T-helper 2 cell (primary cell): ENCODE data around the gene TSC2.
A peak's percentile ranks its signal among the peaks of the same experiment; 100 is the strongest.
"Not testable (repeated sequence)": the region's sequence is repeated elsewhere in the genome, so short reads cannot be mapped to it uniquely, and the experiment has no call there.

ENCODE experiments used
- DNase-seq, 5 experiments: peaks; one replicate each; pipeline versions ENCODE4 v3.0.0 to v3.0.0-alpha.2; 2012 to 2022

The TSC2 gene

DNA sequence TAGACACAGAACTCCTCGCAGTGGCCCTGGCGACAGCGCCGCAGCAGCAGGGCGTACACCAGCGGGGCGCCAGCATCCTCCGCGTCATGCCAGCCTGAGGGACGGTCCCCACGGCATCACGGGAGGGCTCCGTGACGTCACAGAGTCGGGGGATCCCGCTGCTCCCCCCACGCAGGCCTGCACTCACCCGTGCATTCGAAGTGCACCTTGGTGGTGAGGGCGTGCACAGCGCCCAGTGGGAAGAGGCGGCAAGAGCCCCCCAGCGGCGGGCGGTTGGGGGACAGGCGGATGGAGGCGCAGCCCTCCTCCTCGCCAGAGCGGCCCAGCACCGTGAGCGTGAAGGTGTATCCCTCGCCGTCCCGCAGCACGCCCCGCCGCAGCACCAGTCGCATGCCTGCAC is 58.4 kb downstream of the TSC2 start:
- DNase-seq, result not testable (repeated sequence)

DNA sequence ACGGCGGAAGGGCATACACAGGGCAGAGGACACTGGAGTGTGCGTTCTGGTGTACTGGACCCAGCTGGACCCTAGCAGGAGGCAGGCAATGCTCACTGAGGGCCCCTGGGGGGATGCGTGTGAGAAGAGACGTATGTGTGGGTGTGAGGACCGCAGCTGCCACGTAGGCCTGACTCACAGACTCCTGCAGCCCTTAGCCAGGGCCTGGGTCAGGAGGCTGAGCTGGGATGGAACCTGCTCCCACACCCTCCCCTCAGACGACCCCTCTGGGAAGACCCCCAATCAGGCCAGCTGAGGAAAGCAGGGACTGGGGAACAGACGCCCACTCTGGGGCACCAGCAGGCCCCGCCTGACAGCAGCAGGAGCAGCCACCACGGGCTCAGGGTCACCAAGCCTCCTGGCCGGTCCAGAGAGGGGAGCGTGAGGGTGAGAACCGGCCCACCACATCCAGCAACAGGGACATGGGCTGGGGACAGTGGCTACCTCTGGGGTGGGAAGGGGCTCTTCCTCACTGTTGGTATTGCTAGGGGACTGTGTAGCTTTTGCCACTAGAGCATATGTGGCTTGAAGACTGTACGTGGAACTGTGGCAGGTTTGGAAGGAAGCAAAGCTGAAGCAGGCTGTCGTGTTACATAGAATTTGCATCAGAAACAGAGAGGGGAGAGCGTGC is 59.5 kb downstream of the TSC2 start:
- DNase-seq, result not testable (repeated sequence)

DNA sequence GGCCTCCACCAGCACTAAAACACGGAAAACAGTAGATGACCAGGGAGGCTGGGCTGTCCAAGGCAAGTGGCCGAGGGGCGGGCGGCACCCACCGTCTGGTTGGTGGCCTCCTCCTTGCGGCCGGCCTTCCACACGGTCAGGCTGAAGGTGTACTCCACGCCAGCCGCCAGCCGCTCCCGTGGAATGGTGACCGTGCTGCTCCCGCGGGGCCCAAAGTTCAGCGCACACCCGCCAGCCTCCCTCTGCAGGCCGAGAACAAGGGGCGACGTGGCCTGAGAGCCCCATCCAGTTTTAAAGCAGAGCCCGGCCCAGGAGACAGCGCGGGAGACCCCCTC is 60.0 kb downstream of the TSC2 start:
- DNase-seq, result not testable (repeated sequence)

DNA sequence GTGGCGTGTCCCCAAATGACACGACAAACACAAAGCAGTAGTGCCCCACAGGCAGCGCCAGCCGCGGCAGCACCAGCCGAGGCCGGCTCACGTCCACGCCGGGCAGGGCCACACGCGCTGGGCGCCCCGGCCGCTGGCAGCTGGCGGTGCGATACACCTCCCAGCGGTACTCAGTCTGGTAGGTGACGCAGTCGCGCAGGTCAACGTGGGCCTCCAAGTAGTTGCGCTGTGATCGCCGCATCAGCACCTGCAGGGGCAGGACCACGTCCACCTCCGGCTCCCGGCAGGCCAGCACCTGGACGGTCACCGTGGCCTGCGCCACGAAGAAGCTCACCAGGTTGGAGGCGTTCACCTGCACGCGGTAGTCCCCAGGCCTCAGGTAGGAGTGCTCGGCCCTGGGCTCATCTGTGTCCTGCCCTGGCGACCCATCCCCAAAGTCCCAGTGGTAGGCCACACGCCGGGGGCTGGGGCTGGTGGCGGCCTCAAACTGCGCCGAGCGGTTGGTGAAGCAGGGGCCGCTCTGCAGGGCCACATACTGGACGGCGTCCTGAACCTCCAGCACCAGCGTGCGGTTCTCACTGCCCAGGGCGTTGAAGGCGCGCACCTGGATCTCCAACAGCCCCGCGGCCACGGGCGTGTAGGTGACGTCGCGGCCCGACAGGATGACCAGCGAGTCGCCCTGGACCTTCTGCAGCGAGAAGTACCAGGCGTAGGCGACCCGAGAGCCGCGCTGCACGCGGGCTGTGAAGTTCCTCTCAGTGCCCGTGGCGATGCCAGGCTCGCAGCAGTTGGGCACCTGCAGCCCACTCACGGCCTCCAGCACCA is 60.9 kb downstream of the TSC2 start:
- not testable (repeated sequence) for DNase-seq

DNA sequence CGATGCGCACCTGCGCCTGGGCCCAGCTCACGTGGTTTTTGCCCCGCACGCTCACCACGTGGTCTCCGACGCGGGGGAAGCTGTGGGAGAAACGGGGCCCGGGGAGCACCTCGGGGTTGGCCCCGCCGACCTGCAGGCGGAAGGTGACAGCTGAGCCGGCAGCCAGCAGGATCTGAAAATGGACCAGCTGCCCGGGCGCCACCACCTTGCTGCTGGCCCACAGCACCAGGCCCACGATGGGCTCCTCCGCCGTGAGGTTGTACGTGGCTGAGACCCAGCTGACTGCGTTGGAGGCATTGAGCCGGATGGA is 61.4 kb downstream of the TSC2 start:
- not testable (repeated sequence) for DNase-seq

DNA sequence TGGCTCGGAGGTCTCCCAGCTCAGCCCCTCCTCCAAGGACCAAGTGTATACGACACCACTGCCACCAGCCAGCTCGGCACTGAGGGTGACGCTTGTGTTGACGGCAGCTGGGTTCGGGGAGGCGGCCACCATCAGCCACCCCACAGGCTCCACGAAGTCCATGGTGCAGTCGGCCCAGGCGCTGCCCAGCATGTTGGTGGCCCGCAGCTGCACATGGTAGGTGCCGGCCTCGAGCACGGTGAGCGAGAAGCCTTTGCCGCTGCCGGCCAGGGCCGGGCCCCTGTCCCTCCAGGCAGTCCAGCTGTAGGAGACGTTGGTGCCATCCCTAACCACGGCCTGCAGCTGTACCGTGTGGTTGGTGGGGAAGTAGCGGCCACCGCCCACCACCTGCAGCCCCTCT is 62.1 kb downstream of the TSC2 start:
- not testable (repeated sequence) for DNase-seq

DNA sequence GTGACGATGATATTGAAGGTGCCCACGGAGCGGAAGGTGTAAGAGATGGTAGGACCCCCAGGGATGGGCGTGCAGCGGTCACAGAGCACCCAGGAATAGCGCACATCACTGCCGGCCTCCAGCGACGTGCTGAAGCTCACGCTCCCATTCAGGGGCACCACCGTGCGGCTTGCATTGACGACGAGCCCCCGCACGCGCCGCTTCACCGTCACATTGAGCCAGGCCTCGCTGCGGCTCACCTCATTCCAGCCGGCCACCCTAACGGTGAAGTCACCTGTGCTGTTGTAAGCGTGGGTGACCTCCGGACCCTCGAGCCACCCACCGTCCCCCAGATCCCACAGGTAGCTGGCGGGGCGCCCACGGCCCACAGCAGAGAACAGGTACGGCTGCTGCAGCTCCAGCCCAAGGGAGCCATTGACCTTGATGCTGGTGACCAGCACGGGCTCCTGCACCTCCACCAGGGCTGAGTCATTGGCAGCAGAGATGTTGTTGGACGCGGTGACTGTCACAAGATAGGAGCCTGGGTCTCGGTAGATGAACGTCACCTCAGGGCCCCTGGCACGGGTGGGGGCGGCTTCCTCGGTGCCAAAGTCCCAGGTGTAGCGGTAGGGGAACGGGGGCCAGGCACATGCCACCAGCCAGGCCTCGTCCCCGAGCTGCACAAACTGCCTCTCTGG is 62.7 kb downstream of the TSC2 start:
- DNase-seq, result not testable (repeated sequence)

DNA sequence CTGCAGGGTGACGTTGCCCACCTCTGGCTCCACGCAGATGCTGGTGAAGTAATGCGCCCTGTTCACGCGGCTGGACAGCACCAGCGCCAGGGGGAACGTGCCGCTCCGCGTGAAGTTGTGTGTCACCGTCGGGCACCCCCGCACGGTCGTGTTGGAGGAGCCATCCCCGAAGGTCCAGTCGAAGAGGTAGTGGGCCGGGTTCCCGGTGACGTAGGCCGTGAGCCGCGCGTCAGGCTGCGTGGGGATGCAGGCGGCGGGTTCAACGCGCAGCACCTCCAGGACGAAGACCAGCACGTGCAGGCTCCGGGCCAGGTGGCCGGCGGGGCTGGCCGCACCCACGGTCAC is 63.2 kb downstream of the TSC2 start:
- DNase-seq, result not testable (repeated sequence)

DNA sequence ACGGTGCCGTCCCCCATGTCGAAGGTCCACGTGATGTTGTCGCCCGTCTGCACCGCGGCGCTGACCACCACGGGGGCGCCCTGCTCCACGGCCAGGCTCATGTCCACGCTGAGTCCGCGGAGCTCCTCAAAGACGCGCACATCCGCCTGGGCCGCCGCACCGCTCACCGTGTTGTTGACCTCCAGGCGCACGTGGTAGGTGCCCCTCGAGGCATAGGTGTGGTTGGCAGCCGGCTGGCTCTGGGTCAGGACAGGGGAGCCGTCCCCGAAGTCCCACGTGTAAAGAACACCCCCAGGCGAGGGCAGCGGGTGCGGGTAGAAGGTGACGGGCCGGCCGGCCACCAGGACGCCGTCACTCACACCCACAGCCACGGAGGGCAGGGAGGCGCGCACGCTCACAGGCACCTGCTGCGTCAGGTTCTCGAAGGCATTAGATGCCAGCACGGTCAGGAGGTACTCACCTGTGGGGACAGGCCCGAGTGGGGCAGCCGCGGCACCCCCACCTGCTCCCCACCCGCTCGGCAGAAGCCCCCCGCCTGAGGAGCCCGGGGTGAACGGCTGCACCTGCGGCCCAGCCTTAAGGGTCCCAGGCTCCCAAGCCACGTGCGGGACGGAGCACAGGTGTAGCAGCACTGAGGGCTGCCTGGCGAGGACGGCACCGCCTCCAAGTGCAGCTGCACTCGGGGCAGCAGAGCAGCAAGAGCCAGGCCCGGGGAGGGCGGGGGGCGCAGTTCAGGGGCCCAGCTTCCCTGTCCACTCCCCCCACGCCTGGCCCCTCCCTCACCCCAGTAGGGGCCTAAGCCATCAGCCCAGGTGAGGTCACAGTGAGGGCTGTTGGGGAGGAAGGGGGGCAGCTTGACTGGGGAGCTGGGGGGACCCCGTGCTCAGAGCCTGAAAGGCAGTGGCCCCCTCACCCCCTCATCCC is 63.9 kb downstream of the TSC2 start:
- DNase-seq, result not testable (repeated sequence)

DNA sequence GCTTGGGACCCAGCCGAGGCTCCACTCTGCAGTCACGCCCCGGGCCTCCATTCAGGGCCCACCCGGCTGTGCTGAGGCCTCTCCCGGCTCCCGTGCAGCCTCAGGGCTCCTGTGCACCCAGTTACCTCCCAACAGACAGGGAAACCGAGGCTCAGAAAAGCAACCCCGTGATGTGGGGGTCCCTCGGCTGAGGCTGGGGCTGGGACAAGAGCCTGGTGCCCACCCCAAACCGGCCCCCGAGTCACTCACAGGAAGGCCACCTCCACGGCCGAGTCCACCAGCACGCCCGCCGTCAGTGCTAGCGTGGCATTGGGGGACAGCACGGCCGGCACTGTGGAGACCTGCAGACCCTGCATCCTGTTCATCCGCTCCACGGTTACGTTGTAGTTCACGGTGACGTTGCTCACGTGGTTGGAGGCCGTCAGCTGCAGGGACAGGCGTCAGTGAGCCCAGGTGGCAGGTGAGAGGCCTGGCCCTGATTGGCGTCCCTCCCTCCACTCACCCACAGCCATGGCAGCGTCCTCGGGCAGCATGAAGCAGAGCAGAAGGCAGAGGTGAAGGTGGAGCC is 64.8 kb downstream of the TSC2 start:
- DNase-seq, result not testable (repeated sequence)

DNA sequence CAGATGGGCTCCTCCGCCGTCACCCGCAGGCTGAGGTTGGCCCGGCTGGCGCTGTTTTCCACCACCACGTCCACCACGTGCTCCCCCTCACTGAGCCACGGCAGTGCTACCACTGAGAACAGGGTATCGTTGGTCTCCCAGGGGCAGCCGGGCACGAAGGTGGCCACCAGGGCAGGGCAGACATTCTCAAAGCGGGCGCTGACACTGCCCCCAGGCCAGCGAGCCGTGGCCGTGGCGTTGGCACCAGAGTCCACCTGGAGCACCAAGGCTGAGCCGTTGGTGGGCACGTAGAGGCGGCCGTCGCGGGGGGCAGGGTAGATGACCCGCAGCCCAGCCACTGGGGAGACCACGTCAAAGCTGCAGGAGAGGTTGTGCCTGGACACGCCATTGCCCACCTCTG is 66.4 kb downstream of the TSC2 start:
- not testable (repeated sequence) for DNase-seq

DNA sequence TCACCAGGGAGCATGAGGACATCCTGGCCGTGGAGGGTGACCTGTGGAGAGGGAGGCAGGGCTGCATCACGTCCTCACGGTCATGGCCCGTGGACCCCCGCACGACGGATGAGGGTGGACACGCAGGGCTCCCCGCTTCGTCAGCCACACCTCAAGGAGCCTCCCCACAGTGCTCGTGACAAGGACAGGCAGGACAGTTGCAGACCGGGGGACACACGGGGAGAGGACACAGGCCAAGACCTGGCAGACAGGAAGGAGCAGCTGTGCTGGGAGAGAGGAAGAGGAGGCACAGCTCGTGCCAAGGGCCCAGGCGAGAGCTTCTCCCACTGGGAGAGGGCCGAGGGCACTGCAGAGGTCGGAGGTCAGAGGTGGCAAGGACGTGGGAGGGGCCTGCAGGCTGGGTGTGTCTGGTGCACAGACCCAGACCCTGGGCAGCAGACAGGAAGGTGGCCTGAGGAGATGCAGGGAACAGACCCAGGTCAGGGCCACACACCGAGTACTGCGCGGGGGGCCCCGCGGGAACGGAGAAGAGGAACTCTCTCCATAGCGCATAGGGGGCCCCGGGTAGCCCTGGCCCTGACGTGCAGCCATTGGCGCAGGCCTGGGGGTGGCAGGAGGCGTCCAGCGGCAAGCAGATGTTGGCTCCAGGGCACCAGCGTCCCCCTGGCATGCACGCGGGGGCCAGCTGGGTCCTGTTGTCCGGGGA is 67.3 kb downstream of the TSC2 start:
- DNase-seq, result not testable (repeated sequence)

DNA sequence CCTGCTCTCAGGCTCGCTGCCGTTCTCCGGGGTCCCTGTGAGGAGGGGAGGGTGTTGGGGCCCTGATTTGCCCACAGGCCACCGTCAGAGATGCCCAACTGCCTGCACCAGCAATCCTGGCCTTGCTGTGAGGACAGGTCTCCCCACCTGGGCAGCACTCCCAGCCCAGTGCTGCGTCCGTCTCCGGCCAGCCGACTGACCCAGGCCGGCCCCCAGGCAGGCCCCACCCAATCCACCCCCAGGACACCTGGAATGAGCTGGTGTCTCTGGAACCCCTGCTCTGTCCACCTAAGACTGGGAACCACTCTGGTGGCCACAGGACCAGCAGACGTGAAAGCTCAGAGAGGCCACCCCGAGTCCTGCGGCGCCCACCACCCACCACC is 67.8 kb downstream of the TSC2 start:
- DNase-seq, result no peak

DNA sequence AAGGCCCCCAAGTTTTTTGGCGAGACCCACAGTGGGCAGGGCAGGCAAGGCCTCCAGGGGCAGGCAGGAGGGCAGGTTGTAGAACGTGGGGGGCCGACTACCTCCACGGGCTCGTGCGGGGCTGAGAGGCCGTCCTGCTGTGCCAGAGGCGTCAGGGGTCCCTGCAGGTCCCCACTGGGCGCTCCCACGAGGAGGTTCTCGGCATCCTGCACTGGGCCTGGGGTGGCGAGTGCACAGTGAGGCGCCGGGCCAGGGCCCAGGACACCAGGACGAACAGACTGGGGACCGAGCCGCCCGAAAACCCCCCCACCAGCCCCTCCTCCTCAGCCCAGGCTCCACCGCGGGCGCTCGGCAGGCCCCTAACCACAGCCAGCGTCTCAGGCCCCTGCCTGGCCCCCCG is 68.6 kb downstream of the TSC2 start:
- DNase-seq, result not testable (repeated sequence)

DNA sequence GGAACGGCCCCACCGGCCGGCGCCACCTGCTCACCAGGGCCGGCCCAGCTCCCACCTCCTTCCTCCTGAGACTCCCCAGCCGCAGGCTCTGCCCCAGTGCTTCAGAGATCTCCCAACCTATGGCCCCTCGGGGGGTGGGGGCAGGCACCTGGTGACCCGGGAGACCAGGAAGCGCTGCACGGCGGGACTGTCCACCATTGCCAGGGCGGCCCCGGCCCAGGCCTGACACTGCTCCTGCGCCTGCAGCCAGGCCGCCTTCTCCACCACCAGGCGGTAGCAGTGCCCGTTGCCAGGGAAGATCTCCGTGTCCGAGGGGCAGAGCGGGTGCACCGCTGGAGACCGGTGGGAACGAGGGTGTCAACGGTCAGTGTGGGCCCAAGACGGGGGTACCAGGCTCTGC is 69.6 kb downstream of the TSC2 start:
- not testable (repeated sequence) for DNase-seq

DNA sequence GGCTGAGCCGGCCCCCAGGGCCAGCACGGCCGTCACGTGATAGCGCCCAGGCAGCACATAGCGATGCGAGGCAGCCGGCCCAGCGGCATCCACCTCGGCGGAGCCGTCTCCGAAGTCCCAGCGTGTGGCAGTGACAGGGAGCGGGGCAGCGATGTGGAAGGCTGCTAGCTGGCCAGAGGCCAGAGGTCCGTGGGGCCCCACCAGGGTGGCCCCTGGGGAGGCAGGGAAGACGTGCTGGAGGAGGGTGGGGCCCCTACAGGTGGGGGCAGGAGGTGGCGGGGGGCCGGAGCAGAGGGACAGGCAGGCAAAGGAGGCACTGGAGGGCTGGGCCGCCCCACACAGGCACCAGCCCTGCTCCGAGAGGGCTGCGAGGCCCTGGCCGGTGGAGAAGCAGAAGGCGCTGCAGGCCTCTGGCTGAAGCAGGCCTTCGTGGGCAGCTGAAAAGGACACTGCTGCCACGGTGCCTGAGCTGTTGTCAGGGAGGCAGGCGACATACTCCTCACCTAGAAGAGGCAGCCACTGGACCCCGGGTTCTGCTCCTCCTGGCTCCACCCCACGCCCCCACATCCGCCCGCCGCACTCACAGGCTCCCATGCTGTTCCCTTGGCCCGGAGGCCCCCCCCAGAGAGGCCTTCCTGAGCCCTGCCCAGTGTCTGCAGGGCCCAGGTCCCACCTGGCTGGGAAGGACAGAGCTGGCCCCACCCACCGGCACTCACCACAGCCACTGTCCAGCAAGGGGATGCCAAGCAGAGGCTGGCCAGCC is 70.4 kb downstream of the TSC2 start:
- not testable (repeated sequence) for DNase-seq

DNA sequence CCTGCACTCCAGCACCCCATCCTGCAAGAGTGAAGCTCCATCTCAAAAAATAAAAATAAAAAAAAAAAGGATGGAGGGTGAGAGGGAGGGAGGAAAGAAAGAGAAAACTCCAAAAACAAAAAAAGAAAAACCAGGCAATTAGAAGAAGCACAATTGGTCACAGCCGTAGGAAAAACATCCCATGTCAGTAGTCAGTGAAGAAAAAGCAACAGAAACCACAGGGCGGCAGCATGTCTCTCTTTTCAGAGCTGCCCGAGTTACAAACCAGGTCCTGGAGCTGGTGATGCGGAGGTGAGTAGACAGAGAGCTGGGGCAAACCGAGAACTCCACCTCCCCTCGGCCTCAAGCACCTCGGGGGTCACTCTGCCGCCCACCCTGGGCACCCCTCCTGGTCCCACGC is 73.5 kb downstream of the TSC2 start:
- DNase-seq, result peak in 1 of 5 experiments; percentile 43

DNA sequence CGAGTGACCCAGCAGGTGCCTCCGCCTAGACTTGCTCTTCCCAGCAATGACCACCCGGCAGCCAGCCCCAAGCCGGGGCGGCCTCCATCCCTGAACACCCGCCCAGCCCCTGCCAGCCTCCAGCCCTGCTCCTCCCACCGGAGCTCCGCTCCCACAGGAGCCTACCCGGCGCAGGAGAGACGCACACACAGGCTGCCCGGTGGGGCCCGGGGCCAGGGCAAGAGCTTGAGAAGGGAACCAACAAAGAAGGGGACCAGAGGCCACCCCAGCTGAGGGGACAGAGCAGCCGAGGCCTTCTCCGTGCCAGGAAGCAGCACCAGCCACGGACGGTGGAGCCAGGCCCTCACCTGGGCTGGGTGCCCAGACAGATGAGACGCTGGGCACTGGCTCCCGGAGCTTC is 74.1 kb downstream of the TSC2 start:
- no peak for DNase-seq

DNA sequence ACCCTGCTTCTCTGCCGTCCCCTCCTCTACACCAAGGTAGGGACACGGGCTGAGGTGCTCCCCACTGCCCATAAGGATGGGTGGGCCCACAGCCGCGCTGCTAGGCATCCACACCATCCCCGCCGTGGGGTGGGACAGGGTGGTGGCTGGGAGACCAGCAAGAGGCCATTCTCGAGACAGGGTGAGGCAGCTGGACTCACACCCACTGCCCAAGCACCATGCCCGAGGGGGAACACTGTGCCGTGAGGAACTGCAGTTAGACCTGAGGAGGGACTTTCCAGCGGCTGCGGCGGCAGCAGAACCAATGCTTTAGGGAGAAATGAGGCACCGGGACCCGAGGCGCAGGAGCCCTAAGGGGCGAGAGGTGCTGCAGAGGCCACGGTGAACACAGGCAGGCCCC is 74.6 kb downstream of the TSC2 start:
- DNase-seq, result no peak

DNA sequence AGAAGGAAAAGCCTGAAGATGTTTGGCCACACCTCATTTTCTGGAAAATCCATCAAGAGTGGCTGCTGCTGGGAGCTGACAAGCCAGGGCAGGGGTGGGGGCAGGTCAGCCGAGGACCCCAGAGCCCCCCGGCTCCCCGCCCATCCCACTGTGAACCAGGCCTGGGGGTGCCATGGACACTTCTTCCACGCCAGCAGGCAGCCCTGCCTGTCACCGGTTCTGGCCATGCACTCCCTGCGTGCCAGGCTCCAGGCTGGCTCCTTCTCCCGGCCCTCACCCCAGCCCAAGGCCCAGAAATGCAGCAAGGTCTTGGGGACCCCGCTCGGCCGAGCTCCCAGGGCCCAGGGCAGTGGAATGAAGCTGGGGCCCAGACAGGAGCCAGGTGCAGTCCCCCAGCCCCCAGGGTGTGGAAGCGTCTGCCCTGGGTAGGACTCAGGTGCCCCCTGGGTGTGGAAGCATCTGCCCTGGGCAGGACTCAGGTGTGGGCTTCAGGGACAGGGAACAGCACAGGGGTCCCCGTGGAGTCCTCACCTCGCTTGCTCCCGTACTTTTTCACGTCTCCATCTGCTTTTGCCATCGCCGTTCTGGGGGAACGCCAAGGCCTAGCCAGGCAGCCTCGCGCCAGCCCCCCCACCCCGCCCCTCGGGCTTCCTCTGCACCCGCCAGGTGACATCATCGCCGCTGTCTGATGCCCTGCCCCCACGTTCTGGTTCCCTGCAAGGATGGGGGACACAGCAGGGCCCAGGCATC is 75.3 kb downstream of the TSC2 start:
- DNase-seq, result not testable (repeated sequence)
